ENCODE measurements around the gene OR56A5. TPM values are rescaled to one million over a fixed set of nuclear protein-coding genes. Genes with fewer than 3 reads are reported as not detected.

Gene OR56A5
- total RNA-seq, 2 experiments from 2014 or later, result not detected

DNA sequence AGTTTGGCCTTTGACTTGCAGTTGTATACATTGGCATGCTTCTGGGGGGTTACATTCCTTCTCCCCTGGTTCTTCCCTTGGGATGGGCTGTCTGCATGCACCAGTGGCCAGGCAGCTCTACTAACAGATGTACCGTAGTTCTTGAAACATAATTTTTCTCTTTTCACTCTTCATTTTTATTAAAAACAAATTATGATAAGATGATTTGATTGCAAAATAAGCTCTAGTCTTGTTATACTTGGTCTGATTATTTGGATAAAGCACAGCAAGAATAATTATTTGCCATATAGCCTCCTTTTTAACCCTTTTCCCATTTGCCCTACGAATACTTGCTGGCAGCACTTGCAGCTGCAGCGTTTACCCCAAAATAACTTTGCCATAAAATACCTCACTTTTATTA, 12.7 kb downstream of the OR56A5 start:
- Histone ChIP-seq H3K4me3 (ENCODE audit: low read length) (no peak overlapping the region), H3K4me1 (ENCODE audit: insufficient read depth, low read length) (no peaks in the 10 kb centered on the region), H3K36me3 (ENCODE audit: insufficient read depth, low read length) (no peaks in the 10 kb centered on the region), H3K27ac (ENCODE audit: low read depth in 1 of 2, low read length in 2 of 2) (no peak overlapping the region), H3K27me3 (ENCODE audit: control insufficient read depth in 1 of 2, insufficient read depth in 2 of 2, low read length in 2 of 2) (no peaks in the 10 kb centered on the region), H3K9me3 (ENCODE audit: control insufficient read depth in 1 of 2, insufficient read depth in 1 of 2, low read length in 2 of 2) (peaks cover 0 to 7% of the 10 kb centered on the region in 2 experiments)
- intact Hi-C loops (cut with DNase I, micrococcal nuclease), result no loop called here
- TF ChIP-seq, protein P1, sequence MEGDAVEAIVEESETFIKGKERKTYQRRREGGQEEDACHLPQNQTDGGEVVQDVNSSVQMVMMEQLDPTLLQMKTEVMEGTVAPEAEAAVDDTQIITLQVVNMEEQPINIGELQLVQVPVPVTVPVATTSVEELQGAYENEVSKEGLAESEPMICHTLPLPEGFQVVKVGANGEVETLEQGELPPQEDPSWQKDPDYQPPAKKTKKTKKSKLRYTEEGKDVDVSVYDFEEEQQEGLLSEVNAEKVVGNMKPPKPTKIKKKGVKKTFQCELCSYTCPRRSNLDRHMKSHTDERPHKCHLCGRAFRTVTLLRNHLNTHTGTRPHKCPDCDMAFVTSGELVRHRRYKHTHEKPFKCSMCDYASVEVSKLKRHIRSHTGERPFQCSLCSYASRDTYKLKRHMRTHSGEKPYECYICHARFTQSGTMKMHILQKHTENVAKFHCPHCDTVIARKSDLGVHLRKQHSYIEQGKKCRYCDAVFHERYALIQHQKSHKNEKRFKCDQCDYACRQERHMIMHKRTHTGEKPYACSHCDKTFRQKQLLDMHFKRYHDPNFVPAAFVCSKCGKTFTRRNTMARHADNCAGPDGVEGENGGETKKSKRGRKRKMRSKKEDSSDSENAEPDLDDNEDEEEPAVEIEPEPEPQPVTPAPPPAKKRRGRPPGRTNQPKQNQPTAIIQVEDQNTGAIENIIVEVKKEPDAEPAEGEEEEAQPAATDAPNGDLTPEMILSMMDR (IDR thresholded peaks at IDR 0.05), result no peak
- Mint-ChIP-seq H3K9me3 (no peaks in the 10 kb centered on the region), H3K36me3 (ENCODE audit: low read depth) (no peaks in the 10 kb centered on the region), H3K4me3 (no peak overlapping the region), H3K4me1 (ENCODE audit: low read depth) (no peaks in the 10 kb centered on the region), H3K27me3 (no peaks in the 10 kb centered on the region), H3K27ac (no peak overlapping the region)
- ATAC-seq (ENCODE audit: poor library complexity) (no peak), DNase-seq (no peak)
- ChIA-PET POLR2A (no interaction called here), CTCF (no interaction called here)

DNA sequence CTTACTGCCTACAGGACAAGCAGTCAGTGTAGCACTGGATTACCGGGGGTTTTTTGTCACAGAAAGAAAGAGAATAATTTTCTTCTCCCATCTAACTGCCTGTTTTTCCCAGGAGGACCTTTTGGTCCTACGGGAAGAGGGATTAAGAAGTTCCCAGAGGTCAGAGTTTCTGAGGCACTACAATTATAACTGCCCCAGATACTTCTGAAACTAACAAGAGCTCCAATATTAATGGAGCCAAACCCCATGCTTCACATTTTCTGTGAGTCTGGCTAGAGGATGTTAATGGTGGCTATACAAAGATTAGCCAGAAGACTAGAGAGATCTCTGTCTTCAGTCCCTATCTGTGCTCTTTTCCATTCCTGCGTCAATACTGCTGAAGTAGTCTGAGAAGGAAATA, 26.3 kb downstream of the OR56A5 start, which contains the start of gene OR56A3:
Gene OR56A3, plus strand, starts transcription at position 301 of the 400 bp plus-strand sequence. CDS start 5,096 bp downstream, outside the sequence.
- H3K36me3 ChIP-seq (ENCODE audit: insufficient read depth, low read length), result no peaks in the 10 kb centered on the region
- H3K4me1 ChIP-seq (ENCODE audit: insufficient read depth, low read length), result no peaks in the 10 kb centered on the region
- DNase-seq, result no peak
- Mint-ChIP-seq H3K4me1 (ENCODE audit: low read depth) (no peaks in the 10 kb centered on the region), H3K27me3 (peaks cover 10% of the 10 kb centered on the region), H3K9me3 (no peaks in the 10 kb centered on the region), H3K27ac (no peak within 1 kb of the TSS), H3K36me3 (ENCODE audit: low read depth) (no peaks in the 10 kb centered on the region), H3K4me3 (no peak within 1 kb of the TSS)
- no peak for ATAC-seq (ENCODE audit: poor library complexity)
- intact Hi-C loops (cut with DNase I, micrococcal nuclease), result no loop called here
- H3K4me3 ChIP-seq (ENCODE audit: low read length), result no peak within 1 kb of the TSS
- peaks cover 0 to 6% of the 10 kb centered on the region in 2 experiments for H3K9me3 ChIP-seq (ENCODE audit: control insufficient read depth in 1 of 2, insufficient read depth in 1 of 2, low read length in 2 of 2)
- CTCF ChIA-PET, result no interaction called here
- TF ChIP-seq, protein P1 (IDR thresholded peaks at IDR 0.05), result no peak
- H3K27me3 ChIP-seq (ENCODE audit: control insufficient read depth in 1 of 2, insufficient read depth in 2 of 2, low read length in 2 of 2), result peaks cover 0 to 11% of the 10 kb centered on the region in 2 experiments
- POLR2A ChIA-PET, result no interaction called here
- no peak within 1 kb of the TSS for H3K27ac ChIP-seq (ENCODE audit: low read depth in 1 of 2, low read length in 2 of 2)

DNA sequence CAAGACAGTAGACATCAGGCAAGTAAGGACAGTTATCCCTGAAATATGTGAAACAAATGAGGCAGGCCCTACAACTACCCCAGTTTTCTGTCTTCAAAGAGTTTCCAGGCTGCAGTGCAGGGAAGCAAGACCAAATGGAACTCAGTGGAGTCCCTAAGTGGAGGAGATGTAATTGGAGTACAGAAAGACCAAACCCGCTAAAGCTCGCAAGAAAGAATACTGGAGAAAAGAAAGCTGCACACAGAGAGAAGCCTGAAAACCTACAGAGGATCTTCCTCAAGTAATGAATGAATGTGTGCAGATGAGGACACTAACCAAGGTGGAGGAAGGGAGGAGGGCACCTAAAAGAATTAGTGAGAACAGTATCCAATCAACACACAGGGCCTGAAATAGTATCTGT, 27.5 kb downstream of the OR56A5 start:
- Histone ChIP-seq H3K4me1 (ENCODE audit: insufficient read depth, low read length) (no peaks in the 10 kb centered on the region), H3K4me3 (ENCODE audit: low read length) (no peak overlapping the region), H3K36me3 (ENCODE audit: insufficient read depth, low read length) (no peaks in the 10 kb centered on the region), H3K9me3 (ENCODE audit: control insufficient read depth in 1 of 2, insufficient read depth in 1 of 2, low read length in 2 of 2) (peaks cover 0 to 9% of the 10 kb centered on the region in 2 experiments), H3K27me3 (ENCODE audit: control insufficient read depth in 1 of 2, insufficient read depth in 2 of 2, low read length in 2 of 2) (peaks cover 0 to 11% of the 10 kb centered on the region in 2 experiments), H3K27ac (ENCODE audit: low read depth in 1 of 2, low read length in 2 of 2) (no peak overlapping the region)
- CTCF ChIA-PET, result no interaction called here
- H3K36me3 Mint-ChIP-seq (ENCODE audit: low read depth), result no peaks in the 10 kb centered on the region
- no peak overlapping the region for H3K27ac Mint-ChIP-seq
- H3K4me1 Mint-ChIP-seq (ENCODE audit: low read depth), result no peaks in the 10 kb centered on the region
- H3K27me3 Mint-ChIP-seq, result peaks cover 10% of the 10 kb centered on the region
- H3K4me3 Mint-ChIP-seq, result no peak overlapping the region
- no peak for DNase-seq
- POLR2A ChIA-PET, result no interaction called here
- H3K9me3 Mint-ChIP-seq, result no peaks in the 10 kb centered on the region
- ATAC-seq (ENCODE audit: poor library complexity), result no peak
- intact Hi-C loops (cut with DNase I, micrococcal nuclease), result no loop called here
- TF ChIP-seq, protein P1 (IDR thresholded peaks at IDR 0.05), result no peak
